K562 (cell line): ENCODE results near the gene TXNRD3. TPM values are rescaled to one million over a fixed set of nuclear protein-coding genes. Genes with fewer than 3 reads are reported as not detected.

Source experiments
- ATAC-seq: fragments of 200-7000 bp; cut with Tn5 transposase; 3 replicates; pipeline ENCODE4 v1.9.1; 2020; ENCODE audit warnings: moderate library complexity
- BruUV-seq: library from RNA; stranded (reverse); fragments of 400-500 nt; replicated peaks from 2 replicates; lab custom pipeline; 2021; lab: Mats Ljungman, UMichigan
- CTCF ChIA-PET: fragments of 300-600 bp; formaldehyde crosslinking; extraction: SDS; loops from one replicate; lab custom pipeline; 2021; ENCODE audit warnings: low intra/inter-chr PET ratio; lab: Yijun Ruan, JAX
- POLR2A ChIA-PET: fragments of 300-600, 350-650 bp; sonication (Branson Sonifier 250); formaldehyde crosslinking; extraction: SDS; loops from one replicate; lab custom pipeline; 2021; ENCODE audit warnings: antibody characterized with exemption, inconsistent platforms; lab: Yijun Ruan, JAX
- DNase-seq, 4 experiments: peaks; one replicate each; pipeline versions ENCODE4 v3.0.0 to v3.0.0-alpha.2; 2011 to 2018; ENCODE audit warnings: low spot score in 3 of 4, mixed read lengths in 3 of 4; ENCODE audit errors: extremely low read depth in 1 of 4
- FAIRE-seq: peaks from 2 replicates; lab custom pipeline; 2011; peaks lifted over from hg19 to GRCh38; lab: Jason Lieb, UNC
- H2AFZ ChIP-seq: 2 replicates; pipeline ENCODE4 v1.6.0; 2011; ENCODE audit warnings: low read depth, low read length, control low read depth, inconsistent platforms
- H3K27ac ChIP-seq: fragments of 200-600 bp; 3 replicates; pipeline ENCODE4 v1.8.0; 2011; ENCODE audit warnings: low read depth, mild to moderate bottlenecking, control low read depth, inconsistent platforms, low read length, moderate library complexity, mixed read lengths; ENCODE audit errors: extremely low read depth
- H3K27me3 ChIP-seq, 2 experiments: fragments of 300-600 bp in 1 of 2; 2 replicates in 1 of 2; 3 replicates in 1 of 2; pipeline versions ENCODE4 v1.6.0 to v1.8.0; 2011; ENCODE audit warnings: inconsistent platforms in 2 of 2, low read length in 2 of 2, mild to moderate bottlenecking in 1 of 2, mixed read lengths in 1 of 2, moderate library complexity in 1 of 2; ENCODE audit not compliant: control insufficient read depth in 2 of 2, insufficient read depth in 2 of 2
- H3K36me3 ChIP-seq: fragments of 300-600 bp; 3 replicates; pipeline ENCODE4 v1.8.0; 2011; ENCODE audit warnings: mild to moderate bottlenecking, low read length, inconsistent platforms; ENCODE audit not compliant: control insufficient read depth, insufficient read depth
- H3K4me1 ChIP-seq, 2 experiments: fragments of 200-600 bp in 1 of 2; replicated peaks in 1 of 2; 2 replicates in 1 of 2; 3 replicates in 1 of 2; pipeline versions ENCODE4 v1.5.1 to v1.8.0; 2011; ENCODE audit warnings: inconsistent platforms in 2 of 2, low read length in 2 of 2, mild to moderate bottlenecking in 1 of 2, mixed read lengths in 1 of 2, moderate library complexity in 1 of 2; ENCODE audit not compliant: control insufficient read depth in 2 of 2, insufficient read depth in 2 of 2
- H3K4me2 ChIP-seq: 2 replicates; pipeline ENCODE4 v1.6.1; 2011; ENCODE audit warnings: low read length, control low read depth, inconsistent platforms, mixed read lengths; ENCODE audit not compliant: insufficient read depth
- H3K4me3 ChIP-seq: fragments of 200-600 bp; sonication (generic), shearing (Covaris generic); 2 replicates; pipeline ENCODE4 v1.5.1; 2016; ENCODE audit warnings: control low read depth, inconsistent platforms
- H3K79me2 ChIP-seq: fragments of 200-600 bp; 3 replicates; pipeline ENCODE4 v1.8.0; 2011; ENCODE audit warnings: low read length, inconsistent platforms; ENCODE audit not compliant: control insufficient read depth, insufficient read depth
- H3K9ac ChIP-seq, 2 experiments: 2 replicates each; pipeline versions ENCODE4 v1.6.0 to v1.6.1; 2011; ENCODE audit warnings: low read depth in 2 of 2, low read length in 2 of 2, control low read depth in 1 of 2, inconsistent platforms in 1 of 2, mild to moderate bottlenecking in 1 of 2, mixed read lengths in 1 of 2; ENCODE audit not compliant: insufficient read depth in 1 of 2
- H3K9me1 ChIP-seq: one replicate; pipeline ENCODE4 v1.6.0; 2011; ENCODE audit warnings: inconsistent platforms, mild to moderate bottlenecking, low read length, moderate library complexity; ENCODE audit not compliant: control insufficient read depth, insufficient read depth
- H3K9me3 ChIP-seq: replicated peaks from 2 replicates; pipeline ENCODE4 v1.5.1; 2011; ENCODE audit warnings: low read depth, low read length, inconsistent platforms; ENCODE audit not compliant: control insufficient read depth, insufficient read depth
- H4K20me1 ChIP-seq: replicated peaks from 2 replicates; pipeline ENCODE4 v1.6.1; 2011; ENCODE audit warnings: low read length, inconsistent platforms, mixed read lengths; ENCODE audit not compliant: control insufficient read depth, insufficient read depth
- ELF4 ChIP-seq: fragments of 450-650 bp; formaldehyde crosslinking; IDR thresholded peaks from 2 replicates; pipeline ENCODE4 v1.4.0; 2022; ENCODE audit warnings: missing genetic modification characterization
- FUS ChIP-seq: fragments of 200-400 bp; formaldehyde crosslinking; optimal IDR thresholded peaks from 2 replicates; pipeline ENCODE3; 2017; ENCODE audit warnings: low read depth, low read length
- NFE2L1 ChIP-seq: fragments of 450-650 bp; IDR thresholded peaks from 2 replicates; pipeline ENCODE4 v1.6.1; 2016; ENCODE audit warnings: missing genetic modification characterization, low read depth, mild to moderate bottlenecking, missing compliant biosample characterization, moderate library complexity, borderline replicate concordance
- NR2C2 ChIP-seq, 2 experiments: fragments of 200-800 bp in 1 of 2; sonication (Bioruptor generic) in 1 of 2; sonication (generic) in 1 of 2; formaldehyde crosslinking in 1 of 2; IDR thresholded peaks; 2 replicates each; pipeline versions ENCODE4 v1.6.1 to v1.8.0; 2016 to 2022; ENCODE audit warnings: mild to moderate bottlenecking in 1 of 2, missing compliant biosample characterization in 1 of 2, missing genetic modification characterization in 1 of 2, missing genetic modification reagents in 1 of 2
- PRPF4 ChIP-seq: fragments of 200-400 bp; formaldehyde crosslinking; IDR thresholded peaks from one replicate; pipeline ENCODE4 v1.6.1; 2017; ENCODE audit warnings: low read length, low read depth, mild to moderate bottlenecking; ENCODE audit not compliant: insufficient read depth, poor library complexity, severe bottlenecking
- U2AF2 ChIP-seq: fragments of 200-400 bp; formaldehyde crosslinking; optimal IDR thresholded peaks from 2 replicates; pipeline ENCODE3; 2017; ENCODE audit warnings: low read depth, mild to moderate bottlenecking, low read length
- YY1 ChIP-seq, 3 experiments: IDR thresholded peaks; 2 replicates each; pipeline ENCODE4 v1.6.1; 2011; ENCODE audit warnings: low read length in 2 of 3, mild to moderate bottlenecking in 2 of 3, moderate library complexity in 2 of 3, borderline replicate concordance in 1 of 3, control low read depth in 1 of 3, low read depth in 1 of 3; ENCODE audit not compliant: insufficient read depth in 3 of 3, insufficient replicate concordance in 2 of 3, control insufficient read depth in 1 of 3, insufficient read length in 1 of 3; ENCODE audit errors: extremely low read depth in 1 of 3
- ZFP30 ChIP-seq: fragments of 250-450 bp; sonication (Bioruptor Pico); IDR thresholded peaks from 2 replicates; pipeline ENCODE4 v1.8.0; 2022; ENCODE audit warnings: moderate library complexity, mild to moderate bottlenecking, inconsistent platforms, borderline replicate concordance
- ZNF280A ChIP-seq: fragments of 450-650 bp; IDR thresholded peaks from 2 replicates; pipeline ENCODE4 v1.6.1; 2018; ENCODE audit warnings: mild to moderate bottlenecking, low read depth; ENCODE audit not compliant: partially characterized antibody
- ZNF75A ChIP-seq: fragments of 450-650 bp; formaldehyde crosslinking; IDR thresholded peaks from 2 replicates; pipeline ENCODE4 v1.4.0; 2020; ENCODE audit warnings: mild to moderate bottlenecking
- WGBS: fragments of 100-300 bp; shearing (Covaris generic); methylation state at CpG from one replicate; pipeline ENCODE4 v1.1.6; 2016; ENCODE audit warnings: low coverage, mixed read lengths; ENCODE audit not compliant: insufficient coverage; ENCODE audit errors: missing lambda C conversion rate; 5-methylcytosine and 5-hydroxymethylcytosine counted together
- in situ Hi-C: fragments of 300-500 bp; cut with MboI; formaldehyde crosslinking; loops from 4 replicates; pipeline ENCODE4 v1.15.0; 2018; ENCODE audit warnings: inconsistent platforms, mixed read lengths
- intact Hi-C: fragments of 100-400 bp; cut with micrococcal nuclease; formaldehyde crosslinking; loops from 2 replicates; pipeline ENCODE4 v1.14.2; 2022
- polyA plus RNA-seq, 8 experiments: library from polyadenylated mRNA; depleted of rRNA in 4 of 8; stranded (reverse) in 5 of 8; unstranded in 3 of 8; fragments of >200 nt; fragmentation: Nextera tagmentation in 2 of 8; fragmentation: Illumina TruSeq in 1 of 8; extraction: Ambion mirVana in 2 of 8; extraction: Trizol in 1 of 8; gene quantifications; 2 replicates each; pipeline versions ENCODE4 v1.2.1 to v1.2.3, GENCODE V29; 2011 to 2014; ENCODE audit warnings: inconsistent platforms in 1 of 8, missing spikeins in 1 of 8
- total RNA-seq, 7 experiments: library from RNA; depleted of rRNA in 6 of 7; stranded (reverse); fragments of >200 nt in 6 of 7; fragmentation: Illumina TruSeq in 2 of 7; extraction: Trizol in 2 of 7; gene quantifications; 2 replicates each; pipeline versions ENCODE4 v1.2.1 to v1.2.3, GENCODE V29; 2011 to 2021; ENCODE audit warnings: low replicate concordance in 1 of 7
- TF ChIP-seq, protein P1 (sequence below): fragments of 450-650 bp; conservative IDR thresholded peaks from 2 replicates; pipeline ENCODE4 v1.6.1; 2016; ENCODE audit warnings: missing genetic modification characterization, low read depth, mild to moderate bottlenecking, missing compliant biosample characterization, moderate library complexity
- TF ChIP-seq, protein P2 (sequence below), 2 experiments: IDR thresholded peaks in 1 of 2; conservative IDR thresholded peaks in 1 of 2; 2 replicates each; pipeline ENCODE4 v1.6.1; 2016; ENCODE audit warnings: low read depth in 2 of 2, mild to moderate bottlenecking in 1 of 2, missing compliant biosample characterization in 1 of 2, missing genetic modification characterization in 1 of 2, moderate library complexity in 1 of 2

TXNRD3 gene
- total and polyA plus RNA-seq, 9 of the 15 experiments (the other 6 are each of a cell fraction or from before 2014, with no cell fraction given) = 0.96 to 2.3 (median 1.7) TPM

GRCh38 chr3:126684218-126684751, 29.4 kb upstream of the TXNRD3 start:
- Histone ChIP-seq H3K4me1 (peaks cover 0 to 3% of the 10 kb centered on the region in 2 experiments; a peak in 1 of 5 replicates), H3K36me3 (no peaks in the 10 kb centered on the region), H3K9me1 (no peaks in the 10 kb centered on the region), H2AFZ (no peak overlapping the region), H3K79me2 (no peaks in the 10 kb centered on the region), H3K9me3 (no peaks in the 10 kb centered on the region), H3K9ac (no peak overlapping the region), H3K4me2 (no peak overlapping the region), H3K27me3 (peaks cover 0 to 11% of the 10 kb centered on the region in 2 experiments; a peak in 2 of 5 replicates), H4K20me1 (no peaks in the 10 kb centered on the region), H3K27ac (no peak overlapping the region), H3K4me3 (no peak overlapping the region)
- DNase-seq = no peak
- 11% methylated on average over 6 of the region's 7 CpGs for WGBS
- intact Hi-C loops (loop anchor here (10.0 kb wide), 1 partner anchor 301 kb away; the partner anchor contains the start of gene PLXNA1), in situ Hi-C loops (no loop called here)
- ATAC-seq = no peak
- no TSS peak for BruUV-seq
- ChIA-PET CTCF (no interaction called here), POLR2A (interaction anchor here (0.6 to 0.7 kb wide), 2 partner anchors 8 to 507 kb away, joined by 4 to 5 read pairs; no protein-coding TSS in a partner anchor)
- FAIRE-seq = no peak
- TF ChIP-seq ZNF75A (CRISPR knock-in tag) (no peak), FUS (no peak), ZNF280A (no peak), ELF4 (CRISPR knock-in tag) (no peak), YY1 (IDR thresholded peaks at IDR 0.05; ENCODE audit: borderline replicate concordance in 1 of 3, control insufficient read depth in 1 of 3, extremely low read depth in 1 of 3, insufficient read depth in 3 of 3, insufficient read length in 1 of 3, insufficient replicate concordance in 2 of 3, low read depth in 1 of 3, low read length in 2 of 3) (no peak), ZFP30 (CRISPR knock-in tag) (no peak), NR2C2 (CRISPR knock-in tag; IDR thresholded peaks at IDR 0.05) (no peak), NR2C2 (tag; IDR thresholded peaks at IDR 0.05) (no peak), PRPF4 (no peak), NFE2L1 (no peak), U2AF2 (no peak)
- TF ChIP-seq, protein P1, sequence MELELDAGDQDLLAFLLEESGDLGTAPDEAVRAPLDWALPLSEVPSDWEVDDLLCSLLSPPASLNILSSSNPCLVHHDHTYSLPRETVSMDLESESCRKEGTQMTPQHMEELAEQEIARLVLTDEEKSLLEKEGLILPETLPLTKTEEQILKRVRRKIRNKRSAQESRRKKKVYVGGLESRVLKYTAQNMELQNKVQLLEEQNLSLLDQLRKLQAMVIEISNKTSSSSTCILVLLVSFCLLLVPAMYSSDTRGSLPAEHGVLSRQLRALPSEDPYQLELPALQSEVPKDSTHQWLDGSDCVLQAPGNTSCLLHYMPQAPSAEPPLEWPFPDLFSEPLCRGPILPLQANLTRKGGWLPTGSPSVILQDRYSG = no peak
- TF ChIP-seq, protein P2, sequence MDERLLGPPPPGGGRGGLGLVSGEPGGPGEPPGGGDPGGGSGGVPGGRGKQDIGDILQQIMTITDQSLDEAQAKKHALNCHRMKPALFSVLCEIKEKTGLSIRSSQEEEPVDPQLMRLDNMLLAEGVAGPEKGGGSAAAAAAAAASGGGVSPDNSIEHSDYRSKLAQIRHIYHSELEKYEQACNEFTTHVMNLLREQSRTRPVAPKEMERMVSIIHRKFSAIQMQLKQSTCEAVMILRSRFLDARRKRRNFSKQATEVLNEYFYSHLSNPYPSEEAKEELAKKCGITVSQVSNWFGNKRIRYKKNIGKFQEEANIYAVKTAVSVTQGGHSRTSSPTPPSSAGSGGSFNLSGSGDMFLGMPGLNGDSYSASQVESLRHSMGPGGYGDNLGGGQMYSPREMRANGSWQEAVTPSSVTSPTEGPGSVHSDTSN (CRISPR knock-in tag; IDR thresholded peaks at IDR 0.05; ENCODE audit: low read depth) = no peak
- TF ChIP-seq, protein P2 (tag; conservative IDR thresholded peaks at IDR 0.05; ENCODE audit: low read depth) = no peak
